ENCODE data around the gene CBFB.

Gene CBFB

DNA sequence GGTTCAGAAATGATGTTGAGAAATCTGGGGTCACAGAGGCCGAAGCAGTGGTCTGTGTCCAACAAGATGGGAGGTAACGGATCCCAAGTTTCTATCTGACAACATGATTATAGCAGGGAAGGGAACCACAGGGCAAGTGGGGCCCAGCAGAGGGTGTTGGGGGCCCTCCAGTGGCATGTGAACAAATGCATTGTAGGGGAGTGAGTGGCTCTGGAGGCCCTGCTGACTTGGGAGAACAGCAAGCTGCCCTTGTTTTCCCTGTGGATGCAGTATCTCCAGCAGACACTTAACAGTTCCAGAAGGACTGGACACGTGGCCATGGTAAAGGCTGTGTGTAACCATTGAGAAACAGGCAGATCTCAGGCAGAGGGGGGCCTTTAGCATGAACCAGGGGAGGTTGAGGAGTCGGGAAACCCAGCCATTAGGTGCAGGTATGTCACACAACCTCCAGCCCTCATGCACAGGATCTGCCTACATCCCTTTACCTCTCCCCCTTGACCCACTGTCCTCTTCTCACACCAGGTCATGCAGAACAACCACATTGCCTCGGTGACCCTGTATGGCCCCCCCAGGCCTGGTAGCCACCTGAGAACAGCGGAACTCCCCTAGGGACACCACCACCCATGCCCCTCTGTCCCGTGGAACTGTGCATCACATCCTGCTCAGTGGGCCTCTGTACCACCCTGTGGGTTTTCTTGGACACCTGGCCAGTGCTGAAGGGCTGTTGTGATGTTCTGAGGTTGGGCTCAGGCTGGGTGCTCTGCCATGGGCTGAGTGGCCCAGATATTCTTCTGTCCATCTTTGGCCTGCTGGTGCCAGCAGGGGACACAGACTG, 117.8 kb downstream of the CBFB start:
- no peaks in the 10 kb centered on the region for H3K9me3 ChIP-seq
- TF ChIP-seq, protein P1, sequence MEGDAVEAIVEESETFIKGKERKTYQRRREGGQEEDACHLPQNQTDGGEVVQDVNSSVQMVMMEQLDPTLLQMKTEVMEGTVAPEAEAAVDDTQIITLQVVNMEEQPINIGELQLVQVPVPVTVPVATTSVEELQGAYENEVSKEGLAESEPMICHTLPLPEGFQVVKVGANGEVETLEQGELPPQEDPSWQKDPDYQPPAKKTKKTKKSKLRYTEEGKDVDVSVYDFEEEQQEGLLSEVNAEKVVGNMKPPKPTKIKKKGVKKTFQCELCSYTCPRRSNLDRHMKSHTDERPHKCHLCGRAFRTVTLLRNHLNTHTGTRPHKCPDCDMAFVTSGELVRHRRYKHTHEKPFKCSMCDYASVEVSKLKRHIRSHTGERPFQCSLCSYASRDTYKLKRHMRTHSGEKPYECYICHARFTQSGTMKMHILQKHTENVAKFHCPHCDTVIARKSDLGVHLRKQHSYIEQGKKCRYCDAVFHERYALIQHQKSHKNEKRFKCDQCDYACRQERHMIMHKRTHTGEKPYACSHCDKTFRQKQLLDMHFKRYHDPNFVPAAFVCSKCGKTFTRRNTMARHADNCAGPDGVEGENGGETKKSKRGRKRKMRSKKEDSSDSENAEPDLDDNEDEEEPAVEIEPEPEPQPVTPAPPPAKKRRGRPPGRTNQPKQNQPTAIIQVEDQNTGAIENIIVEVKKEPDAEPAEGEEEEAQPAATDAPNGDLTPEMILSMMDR (IDR thresholded peaks at IDR 0.05), result no peak
- peaks cover 41 to 74% (median 61%) of the 10 kb centered on the region in 3 donors for H3K36me3 ChIP-seq
- H3K4me3 ChIP-seq, result no peak overlapping the region
- H3K27me3 ChIP-seq, result no peaks in the 10 kb centered on the region
- peaks cover 0 to 21% (median 13%) of the 10 kb centered on the region in 4 donors for H3K4me1 ChIP-seq
- intact Hi-C loops (cut with DNase I; ENCODE audit: low total_unique reads), result no loop called here
- H3K27ac ChIP-seq, result no peak overlapping the region
- DNase-seq, result no peak

- no peak for DNase-seq
- H3K27ac ChIP-seq, result no peak overlapping the region
- intact Hi-C loops (cut with DNase I; ENCODE audit: low total_unique reads), result no loop called here
These were observed 118.6 kb downstream of the CBFB start for GRCh38 chr16:67147437-67148140.

DNA sequence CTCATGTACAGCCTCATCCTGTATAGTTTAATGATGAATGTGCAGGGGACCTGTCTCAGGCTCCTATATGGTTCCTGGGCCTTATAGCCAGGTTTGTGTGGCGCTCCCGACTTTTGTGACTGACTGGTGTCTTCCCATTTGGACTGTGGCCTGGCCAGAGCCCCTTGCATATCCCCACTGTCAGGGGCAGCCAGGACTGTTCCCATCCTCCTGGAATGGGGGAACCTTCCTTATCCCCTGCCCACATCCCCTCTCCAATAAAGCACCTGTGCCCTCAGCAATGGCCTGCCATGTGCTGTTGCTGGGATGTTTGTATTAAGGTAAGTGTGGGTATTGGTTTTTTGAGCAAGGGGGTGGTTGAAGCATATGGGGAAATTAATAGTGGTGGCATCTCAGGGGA, 119.3 kb downstream of the CBFB start:
- H3K27ac ChIP-seq, result no peak overlapping the region
- intact Hi-C loops (cut with DNase I; ENCODE audit: low total_unique reads), result no loop called here

More at GRCh38 chr16:67147437-67148140, 118.6 kb downstream of the CBFB start:
- peaks cover 32 to 65% (median 52%) of the 10 kb centered on the region in 3 donors for H3K36me3 ChIP-seq
- TF ChIP-seq, protein P1 (IDR thresholded peaks at IDR 0.05), result no peak
- no peaks in the 10 kb centered on the region for H3K9me3 ChIP-seq
- peaks cover 0 to 21% (median 13%) of the 10 kb centered on the region in 4 donors for H3K4me1 ChIP-seq
- no peaks in the 10 kb centered on the region for H3K27me3 ChIP-seq
- no peak overlapping the region for H3K4me3 ChIP-seq

GRCh38 chr16:67148656-67149275, 119.8 kb downstream of the CBFB start:
- H3K4me1 ChIP-seq, result peaks cover 0 to 21% (median 13%) of the 10 kb centered on the region in 4 donors
- intact Hi-C loops (cut with DNase I; ENCODE audit: low total_unique reads), result no loop called here
- no peaks in the 10 kb centered on the region for H3K27me3 ChIP-seq
- no peaks in the 10 kb centered on the region for H3K9me3 ChIP-seq
- TF ChIP-seq, protein P1 (IDR thresholded peaks at IDR 0.05), result no peak
- no peak for DNase-seq
- H3K4me3 ChIP-seq, result no peak overlapping the region
- H3K36me3 ChIP-seq, result peaks cover 20 to 54% (median 41%) of the 10 kb centered on the region in 3 donors
- H3K27ac ChIP-seq, result no peak overlapping the region

More for the DNA sequence above, 119.3 kb downstream of the CBFB start:
- Histone ChIP-seq H3K36me3 (peaks cover 26 to 59% (median 46%) of the 10 kb centered on the region in 3 donors), H3K9me3 (no peaks in the 10 kb centered on the region), H3K4me3 (no peak overlapping the region), H3K4me1 (peaks cover 0 to 21% (median 13%) of the 10 kb centered on the region in 4 donors), H3K27me3 (no peaks in the 10 kb centered on the region)
- no peak for DNase-seq
- TF ChIP-seq, protein P1 (IDR thresholded peaks at IDR 0.05), result no peak

- TF ChIP-seq, protein P1 (IDR thresholded peaks at IDR 0.05), result no peak
- intact Hi-C loops (cut with DNase I; ENCODE audit: low total_unique reads), result no loop called here
- no peaks in the 10 kb centered on the region for H3K9me3 ChIP-seq
- no peak for DNase-seq
- H3K27me3 ChIP-seq, result peaks cover 0 to 2% of the 10 kb centered on the region in 2 donors
- H3K4me1 ChIP-seq, result peaks cover 0 to 21% (median 13%) of the 10 kb centered on the region in 4 donors
- H3K36me3 ChIP-seq, result peaks cover 13 to 47% (median 34%) of the 10 kb centered on the region in 3 donors
- H3K27ac ChIP-seq, result peak overlapping the region; percentile 89 to 94
- peak overlapping the region in 1 of 2 donors; percentile 63 for H3K4me3 ChIP-seq
These were observed 120.5 kb downstream of the CBFB start for GRCh38 chr16:67149276-67150046.
